ENCODE data around the gene ARHGAP6. TPM values are rescaled to one million over a fixed set of nuclear protein-coding genes. Genes with fewer than 3 reads are reported as not detected.

ARHGAP6 gene
- total and polyA plus RNA-seq, 2 of the 4 experiments (the other 2 are of a cell fraction), result 1.4 to 1.8 TPM

DNA sequence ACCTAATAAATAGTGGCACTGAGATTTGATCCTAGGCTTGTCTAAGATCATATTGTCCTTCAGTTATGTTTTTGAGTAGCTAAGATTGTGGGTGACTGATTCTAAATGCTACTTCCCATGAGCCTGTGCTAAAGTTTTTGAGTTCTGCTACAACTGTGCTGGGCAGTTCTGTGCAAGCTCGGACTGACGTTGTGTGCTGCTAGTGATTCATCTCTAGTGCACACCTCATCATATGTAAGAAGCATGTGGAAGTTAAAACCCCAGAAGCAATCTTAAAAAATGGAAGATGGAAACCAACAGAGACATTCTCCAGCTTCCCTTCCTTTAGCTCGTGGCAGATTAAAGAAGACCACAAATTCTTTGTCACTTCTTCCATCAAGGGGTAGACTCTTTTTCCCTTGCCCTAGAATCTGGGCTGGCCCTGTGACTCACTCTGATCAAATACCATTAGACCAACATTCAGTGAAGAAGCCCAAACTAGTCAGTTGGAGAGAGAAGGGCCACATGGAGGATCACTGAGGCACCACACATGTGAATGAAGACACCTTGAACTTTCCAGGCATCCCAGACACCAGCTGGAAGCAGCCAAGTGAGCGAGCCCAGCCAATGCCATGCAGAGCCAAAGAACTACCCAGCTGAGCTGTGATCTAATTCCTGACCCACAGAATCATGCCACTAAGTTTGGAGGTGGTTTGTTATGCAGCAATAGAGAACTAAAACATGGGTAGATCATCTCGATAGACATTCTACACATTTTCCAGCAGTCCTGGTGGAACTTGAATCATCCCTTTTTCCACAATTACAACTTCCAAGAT is 16.8 kb downstream of the ARHGAP6 start:
- in situ Hi-C loops (cut with MboI; ENCODE audit: low sequenced_read_pairs) (no loop called here), dilution Hi-C loops (cut with HindIII; ENCODE audit: low sequenced_read_pairs, unreplicated experiment) (no loop called here), intact Hi-C loops (cut with micrococcal nuclease) (no loop called here)
- Histone ChIP-seq H3K9ac (ENCODE audit: low read depth, low read length) (no peak overlapping the region), H3K79me1 (ENCODE audit: low read depth in 1 of 2, low read length in 2 of 2) (no peaks in the 10 kb centered on the region), H2AFZ (replicated peaks; ENCODE audit: low read length, poor library complexity) (no peak overlapping the region), H2BK15ac (ENCODE audit: low read depth, low read length) (no peak overlapping the region), H3K18ac (ENCODE audit: low read depth, low read length) (no peak overlapping the region), H3K4me1 (ENCODE audit: control insufficient read depth, insufficient read depth, low read length) (no peaks in the 10 kb centered on the region), H3K36me3 (ENCODE audit: control insufficient read depth, insufficient read depth, low read length) (no peaks in the 10 kb centered on the region), H3K4me2 (ENCODE audit: low read depth, low read length) (no peak overlapping the region), H3K4ac (ENCODE audit: low read depth, low read length) (no peak overlapping the region), H2BK20ac (ENCODE audit: low read depth, low read length) (no peak overlapping the region), H3K9me1 (ENCODE audit: insufficient read depth, low read length) (no peaks in the 10 kb centered on the region), H2AK9ac (replicated peaks; ENCODE audit: low read depth, low read length, poor library complexity) (no peak overlapping the region), H4K5ac (ENCODE audit: low read depth, low read length) (no peak overlapping the region), H4K20me1 (ENCODE audit: insufficient read depth, low read length) (no peaks in the 10 kb centered on the region), H3K9me3 (ENCODE audit: control insufficient read depth, insufficient read depth, low read length) (no peaks in the 10 kb centered on the region), H3K23ac (ENCODE audit: low read depth, low read length) (no peak overlapping the region), H3K14ac (replicated peaks; ENCODE audit: low read depth, low read length) (no peak overlapping the region), H4K91ac (ENCODE audit: insufficient read depth, low read depth, low read length) (no peak overlapping the region), H3K4me3 (ENCODE audit: insufficient read depth, low read depth, low read length) (no peak overlapping the region), H3K27me3 (ENCODE audit: control insufficient read depth, insufficient read depth, low read length) (no peaks in the 10 kb centered on the region), H4K8ac (ENCODE audit: low read depth in 2 of 2, low read length in 2 of 2) (no peak overlapping the region), H2BK120ac (ENCODE audit: low read depth, low read length) (no peak overlapping the region), H2AK5ac (ENCODE audit: low read depth, low read length) (no peak overlapping the region), H2BK5ac (ENCODE audit: low read depth, low read length, poor library complexity, severe bottlenecking) (no peak overlapping the region), H3K27ac (ENCODE audit: insufficient read depth, low read length) (no peak overlapping the region), H3K56ac (ENCODE audit: extremely low read depth, insufficient read depth, low read length) (no peak overlapping the region)
- no peak; the same call in 1 of the 2 replicates for ATAC-seq (ENCODE audit: low read depth)
- no peak for DNase-seq
- no peak for TF ChIP-seq CEBPB (IDR thresholded peaks at IDR 0.05; ENCODE audit: low read depth, low read length)
- no peak for TF ChIP-seq ELK1 (IDR thresholded peaks at IDR 0.05; ENCODE audit: borderline replicate concordance, low read depth, low read length)
- TF ChIP-seq RCOR1 (IDR thresholded peaks at IDR 0.05; ENCODE audit: insufficient replicate concordance, low read length), result no peak
- TF ChIP-seq USF2 (IDR thresholded peaks at IDR 0.05; ENCODE audit: low read depth, low read length), result no peak
- TF ChIP-seq NFE2L2 (IDR thresholded peaks at IDR 0.05; ENCODE audit: low read depth, low read length), result no peak
- no peak for TF ChIP-seq MXI1 (IDR thresholded peaks at IDR 0.05; ENCODE audit: borderline replicate concordance, low read depth, low read length)
- TF ChIP-seq MAZ (IDR thresholded peaks at IDR 0.05; ENCODE audit: borderline replicate concordance, low read depth, low read length), result no peak
- TF ChIP-seq RAD21 (IDR thresholded peaks at IDR 0.05; ENCODE audit: low read length), result no peak
- no peak for TF ChIP-seq SMC3 (IDR thresholded peaks at IDR 0.05; ENCODE audit: low read depth, low read length)
- no peak for TF ChIP-seq BHLHE40 (IDR thresholded peaks at IDR 0.05; ENCODE audit: low read depth, low read length)
- TF ChIP-seq FOS (IDR thresholded peaks at IDR 0.05; ENCODE audit: low read depth, low read length), result no peak
- no peak for TF ChIP-seq CTCF (conservative IDR thresholded peaks at IDR 0.05; ENCODE audit: low read depth, low read length)
- TF ChIP-seq RFX5 (IDR thresholded peaks at IDR 0.05; ENCODE audit: low read depth, low read length), result no peak
- no peak for TF ChIP-seq POLR2A (IDR thresholded peaks at IDR 0.05; ENCODE audit: low read depth, low read length)
- TF ChIP-seq CHD1 (IDR thresholded peaks at IDR 0.05; ENCODE audit: low read depth, low read length), result no peak
- no peak for TF ChIP-seq MAFK (IDR thresholded peaks at IDR 0.05; ENCODE audit: low read depth, low read length)
- CTCF ChIA-PET, result no interaction called here
- POLR2A ChIA-PET (ENCODE audit: unreplicated experiment), result no interaction called here
- 40% methylated on average over 1 of the region's 5 CpGs; no CpG with 5 or more reads in 1 of the 2 experiments for WGBS, 2 experiments (ENCODE audit: extremely low coverage in 2 of 2, insufficient read length in 1 of 2)
- no TSS peak for BruUV-seq (replicated peaks)
